ENCODE data around the gene C2orf76.

The C2orf76 gene

GRCh38 chr2:119261493-119262225 lies 105.0 kb downstream of the C2orf76 start:
- no peak for DNase-seq

- DNase-seq, result no peak
Measured at GRCh38 chr2:119260646-119261492, 105.8 kb downstream of the C2orf76 start.

GRCh38 chr2:119259296-119259860 lies 107.3 kb downstream of the C2orf76 start:
- no peak for DNase-seq

GRCh38 chr2:119257198-119257597 lies 109.4 kb downstream of the C2orf76 start:
- DNase-seq, result no peak

GRCh38 chr2:119256582-119256921 lies 110.1 kb downstream of the C2orf76 start:
- DNase-seq, result no peak

- DNase-seq, result no peak
Measured at GRCh38 chr2:119255760-119256581, 110.7 kb downstream of the C2orf76 start.

GRCh38 chr2:119254601-119255080 lies 112.0 kb downstream of the C2orf76 start:
- no peak for DNase-seq

- DNase-seq, result no peak
Measured at GRCh38 chr2:119253760-119254600, 112.7 kb downstream of the C2orf76 start.

- DNase-seq, result no peak
Measured at GRCh38 chr2:119253114-119253702, 113.4 kb downstream of the C2orf76 start.
